Colonic mucosa (tissue), 4 donors: Measurements from ENCODE around the gene NR3C1. TPM values are rescaled to one million over a fixed set of nuclear protein-coding genes. Genes with fewer than 3 reads are reported as not detected.

ENCODE experiments used
- DNase-seq: peaks from one replicate; pipeline ENCODE4 v3.0.0-alpha.2; 2020
- H3K27ac ChIP-seq: fragments of 200-600 bp; one replicate; pipeline ENCODE4 v1.8.0; 2021
- H3K27me3 ChIP-seq: fragments of 200-600 bp; one replicate; pipeline ENCODE4 v1.8.0; 2021
- H3K36me3 ChIP-seq: fragments of 200-600 bp; one replicate; pipeline ENCODE4 v1.8.0; 2021
- H3K4me1 ChIP-seq: fragments of 200-600 bp; one replicate; pipeline ENCODE4 v1.8.0; 2021; ENCODE audit warnings: mild to moderate bottlenecking
- H3K4me3 ChIP-seq: fragments of 200-600 bp; one replicate; pipeline ENCODE4 v1.8.0; 2021
- H3K9ac ChIP-seq, 2 donors: one replicate each; pipeline ENCODE4 v1.7.0; 2013; ENCODE audit warnings: control low read depth in 2 of 2, low read depth in 2 of 2, low read length in 2 of 2
- H3K9me3 ChIP-seq: fragments of 200-600 bp; one replicate; pipeline ENCODE4 v1.8.0; 2021
- intact Hi-C: fragments of 100-400 bp; cut with DNase I; formaldehyde crosslinking; loops from one replicate; pipeline ENCODE4 v1.14.1; 2022
- total RNA-seq, 2 donors: library from RNA; stranded (reverse); fragmentation: NEBNext Ultra II Directional in 1 of 2; extraction: Animal tissue kit (Norgen Biotek cat#: 25700) in 1 of 2; gene quantifications; one replicate each; pipeline ENCODE4 v1.2.1, GENCODE V29; 2021
- TF ChIP-seq, protein P1 (sequence below): fragments of 200-600 bp; IDR thresholded peaks from one replicate; pipeline ENCODE4 v1.8.0; 2022; ENCODE audit warnings: antibody characterized with exemption, mild to moderate bottlenecking
- donor health status: healthy.
- donor health status: DM: no; HTN: no; CAD: no.
- donor health status: DM: no; HTN: no; CAD: no.

Gene NR3C1
- total RNA-seq, 2 donors from 2014 or later: 13.0 to 23.5 TPM

DNA sequence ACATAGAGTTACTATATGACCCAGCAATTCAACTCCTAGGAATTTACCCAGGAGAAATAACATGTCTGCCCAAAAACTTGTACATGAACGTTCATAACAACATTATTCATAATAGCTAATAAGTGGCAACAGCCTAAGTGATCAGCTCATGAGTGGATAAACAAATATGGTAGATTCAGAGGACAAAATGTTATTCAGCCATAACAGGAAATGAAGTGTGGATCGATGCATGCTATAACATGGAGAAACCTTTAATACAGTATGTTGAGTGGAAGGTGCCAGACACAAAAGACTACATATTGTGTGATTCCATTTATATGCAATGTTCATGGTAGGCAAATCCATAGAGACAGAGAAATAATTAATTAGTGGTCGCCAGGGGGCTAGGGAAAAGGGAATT lies 22.3 kb upstream of the NR3C1 start:
- TF ChIP-seq, protein P1, sequence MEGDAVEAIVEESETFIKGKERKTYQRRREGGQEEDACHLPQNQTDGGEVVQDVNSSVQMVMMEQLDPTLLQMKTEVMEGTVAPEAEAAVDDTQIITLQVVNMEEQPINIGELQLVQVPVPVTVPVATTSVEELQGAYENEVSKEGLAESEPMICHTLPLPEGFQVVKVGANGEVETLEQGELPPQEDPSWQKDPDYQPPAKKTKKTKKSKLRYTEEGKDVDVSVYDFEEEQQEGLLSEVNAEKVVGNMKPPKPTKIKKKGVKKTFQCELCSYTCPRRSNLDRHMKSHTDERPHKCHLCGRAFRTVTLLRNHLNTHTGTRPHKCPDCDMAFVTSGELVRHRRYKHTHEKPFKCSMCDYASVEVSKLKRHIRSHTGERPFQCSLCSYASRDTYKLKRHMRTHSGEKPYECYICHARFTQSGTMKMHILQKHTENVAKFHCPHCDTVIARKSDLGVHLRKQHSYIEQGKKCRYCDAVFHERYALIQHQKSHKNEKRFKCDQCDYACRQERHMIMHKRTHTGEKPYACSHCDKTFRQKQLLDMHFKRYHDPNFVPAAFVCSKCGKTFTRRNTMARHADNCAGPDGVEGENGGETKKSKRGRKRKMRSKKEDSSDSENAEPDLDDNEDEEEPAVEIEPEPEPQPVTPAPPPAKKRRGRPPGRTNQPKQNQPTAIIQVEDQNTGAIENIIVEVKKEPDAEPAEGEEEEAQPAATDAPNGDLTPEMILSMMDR: no peak
- DNase-seq: no peak
- H3K27ac ChIP-seq: no peak overlapping the region
- intact Hi-C loops: no loop called here
- H3K4me1 ChIP-seq: no peaks in the 10 kb centered on the region
- no peaks in the 10 kb centered on the region for H3K36me3 ChIP-seq
- no peaks in the 10 kb centered on the region for H3K27me3 ChIP-seq
- H3K9ac ChIP-seq: no peak overlapping the region
- no peak overlapping the region for H3K4me3 ChIP-seq
- no peaks in the 10 kb centered on the region for H3K9me3 ChIP-seq

DNA sequence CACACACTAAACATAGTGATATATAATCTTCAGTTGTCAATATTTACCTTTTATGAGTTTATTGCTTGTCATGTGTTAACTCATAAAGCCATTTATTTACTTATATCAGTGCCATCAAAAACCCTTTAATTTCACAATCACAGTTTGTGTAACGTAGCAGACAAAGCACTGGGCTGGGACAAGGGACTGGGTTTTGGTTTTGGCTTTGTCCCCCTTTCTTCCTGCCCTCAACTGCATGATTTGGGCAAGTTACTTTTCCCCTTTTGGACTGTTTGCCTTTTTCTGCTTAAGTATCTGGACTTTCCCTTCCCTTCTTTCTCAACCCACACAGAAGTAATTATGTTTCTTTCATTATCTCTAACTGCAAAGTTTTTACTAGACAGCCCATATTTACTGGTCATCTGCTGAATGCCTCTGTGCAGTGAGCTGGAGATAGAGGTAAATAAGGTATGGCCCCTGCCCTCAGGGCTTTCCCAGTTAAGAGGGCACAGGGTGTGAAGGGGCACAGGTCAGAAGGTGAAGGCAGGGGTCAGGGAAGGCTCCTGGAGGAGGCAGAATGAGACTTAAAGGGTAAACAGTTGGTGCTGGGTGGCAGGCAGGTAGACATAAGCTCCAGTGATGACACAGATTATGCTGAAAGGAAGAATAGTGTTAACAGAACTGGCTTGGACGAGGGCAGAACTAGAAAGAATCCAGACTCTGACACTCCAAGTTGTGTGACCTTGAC lies 14.8 kb upstream of the NR3C1 start:
- intact Hi-C loops: no loop called here
- H3K27ac ChIP-seq: peak overlapping the region; percentile 24
- no peak overlapping the region for H3K4me3 ChIP-seq
- H3K4me1 ChIP-seq: peaks cover 5% of the 10 kb centered on the region
- no peaks in the 10 kb centered on the region for H3K36me3 ChIP-seq
- TF ChIP-seq, protein P1: no peak
- H3K27me3 ChIP-seq: no peaks in the 10 kb centered on the region
- DNase-seq: no peak
- H3K9ac ChIP-seq: no peak overlapping the region
- H3K9me3 ChIP-seq: no peaks in the 10 kb centered on the region

DNA sequence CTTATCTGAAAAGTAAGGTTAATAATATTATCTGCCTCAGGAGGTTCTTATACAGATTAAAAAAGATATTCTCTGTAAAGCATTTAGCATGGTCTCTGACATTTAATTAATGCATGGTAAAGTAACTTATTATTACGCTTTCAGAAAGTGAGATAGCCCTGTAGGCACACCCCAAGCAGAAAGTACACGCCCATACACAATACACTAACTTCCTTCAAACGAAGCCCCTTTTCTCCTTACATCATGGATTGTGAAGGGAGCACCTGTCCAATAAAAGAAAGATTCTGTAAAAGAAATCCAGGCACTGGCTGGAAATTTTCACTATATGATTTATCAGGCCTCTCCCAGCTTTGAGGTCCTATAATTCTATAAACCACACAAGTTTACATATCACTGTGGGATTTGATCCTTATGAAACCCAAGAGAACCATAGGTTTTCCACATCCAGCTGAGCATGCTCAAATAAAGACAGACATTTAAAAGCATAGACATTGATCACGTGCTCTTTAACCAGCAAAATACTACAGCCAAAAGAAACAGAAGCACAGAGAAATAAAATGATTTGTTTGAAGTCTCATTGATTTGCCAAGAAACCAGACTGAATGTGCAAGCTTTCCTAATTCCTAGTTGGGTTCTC lies 14.1 kb upstream of the NR3C1 start:
- Histone ChIP-seq H3K27ac (peak overlapping the region; percentile 7), H3K4me3 (no peak overlapping the region), H3K4me1 (peaks cover 5% of the 10 kb centered on the region), H3K27me3 (no peaks in the 10 kb centered on the region), H3K9me3 (no peaks in the 10 kb centered on the region), H3K9ac (no peak overlapping the region), H3K36me3 (no peaks in the 10 kb centered on the region)
- no peak for DNase-seq
- intact Hi-C loops: no loop called here
- TF ChIP-seq, protein P1: no peak

DNA sequence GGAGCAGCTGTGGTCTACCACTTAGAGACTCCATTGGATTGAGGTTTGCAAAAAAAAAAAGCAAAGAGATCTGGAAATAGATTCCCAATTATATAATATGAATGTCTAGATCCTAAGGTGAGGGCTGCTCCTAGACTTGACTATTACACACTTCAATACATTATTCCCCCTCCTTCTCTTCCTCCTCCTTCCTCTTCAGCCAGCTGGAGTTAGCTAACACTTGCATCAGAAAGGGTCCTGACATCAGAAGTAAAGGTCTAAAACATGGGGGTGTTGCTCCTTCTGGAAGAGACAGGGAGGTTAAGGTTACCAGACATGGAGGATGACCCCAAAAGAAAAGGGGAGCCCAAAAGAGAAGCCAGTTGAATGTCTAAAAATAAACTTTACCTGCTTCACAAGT lies 12.9 kb upstream of the NR3C1 start:
- DNase-seq: no peak
- Histone ChIP-seq H3K9ac (no peak overlapping the region), H3K27me3 (no peaks in the 10 kb centered on the region), H3K9me3 (no peaks in the 10 kb centered on the region), H3K4me3 (no peak overlapping the region), H3K27ac (no peak overlapping the region), H3K36me3 (no peaks in the 10 kb centered on the region), H3K4me1 (peaks cover 5% of the 10 kb centered on the region)
- TF ChIP-seq, protein P1: no peak
- intact Hi-C loops: no loop called here

DNA sequence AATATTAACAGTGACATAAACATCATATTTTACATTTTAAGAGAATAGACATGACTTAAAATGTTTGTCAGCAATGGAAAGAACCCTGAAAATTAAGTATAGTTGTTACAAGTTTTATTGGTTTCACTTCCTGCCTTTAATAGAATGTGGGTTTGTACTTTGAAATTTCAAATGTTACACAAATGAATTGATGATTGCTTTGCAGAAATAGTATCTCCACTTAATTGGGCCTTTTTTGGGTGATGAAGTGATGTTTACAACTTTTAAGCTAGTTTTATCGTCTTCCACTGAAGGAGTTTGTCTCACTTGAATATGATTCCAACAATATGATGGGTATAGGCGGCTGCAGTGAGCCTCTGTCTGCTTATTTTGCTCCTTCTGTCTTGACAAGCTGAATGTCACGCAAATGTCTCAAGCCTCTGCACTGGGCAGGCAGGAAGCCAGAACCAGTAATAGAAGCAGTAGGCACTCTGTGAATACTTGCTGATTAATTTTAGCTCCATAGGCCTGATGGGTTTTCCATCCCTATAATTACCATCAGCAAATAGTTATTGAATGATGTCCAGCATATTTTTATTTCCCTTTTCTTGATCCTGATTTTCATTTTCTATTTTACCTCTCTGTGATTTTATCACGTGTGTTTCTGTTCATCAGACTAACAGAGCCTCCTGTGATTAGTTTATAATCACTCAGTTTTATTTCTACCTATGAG lies 10.6 kb upstream of the NR3C1 start:
- H3K27me3 ChIP-seq: no peaks in the 10 kb centered on the region
- intact Hi-C loops: no loop called here

More for the DNA sequence above, 10.6 kb upstream of the NR3C1 start:
- Histone ChIP-seq H3K4me1 (peaks cover 5% of the 10 kb centered on the region), H3K9ac (no peak overlapping the region), H3K4me3 (no peak overlapping the region), H3K36me3 (no peaks in the 10 kb centered on the region), H3K9me3 (no peaks in the 10 kb centered on the region), H3K27ac (no peak overlapping the region)
- DNase-seq: no peak
- TF ChIP-seq, protein P1: no peak
